Measurements from ENCODE around the gene SPINK13. TPM values are rescaled to one million over a fixed set of nuclear protein-coding genes. Genes with fewer than 3 reads are reported as not detected.

The SPINK13 gene, protein sequence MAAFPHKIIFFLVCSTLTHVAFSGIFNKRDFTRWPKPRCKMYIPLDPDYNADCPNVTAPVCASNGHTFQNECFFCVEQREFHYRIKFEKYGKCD
- not detected for total RNA-seq
- not detected for polyA plus RNA-seq

DNA sequence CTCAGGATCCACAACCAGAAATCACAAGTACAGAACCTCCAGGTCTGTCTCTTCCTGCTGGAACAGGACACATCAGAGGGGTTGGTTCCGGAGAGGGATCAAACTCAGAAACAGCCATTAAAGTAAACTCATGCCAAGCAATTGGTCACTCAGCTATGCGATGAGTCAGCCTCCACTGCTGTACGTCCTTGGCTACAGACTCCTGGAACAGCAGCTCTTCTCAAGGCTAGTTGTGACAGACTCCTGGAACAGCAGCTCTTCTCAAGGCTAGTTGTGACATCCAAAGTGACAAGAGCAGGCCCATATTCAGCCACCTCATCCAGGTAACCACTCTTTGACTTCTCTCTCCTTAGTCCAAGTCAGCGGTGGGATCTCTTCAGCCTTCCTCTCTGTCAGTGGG, at the start of gene SPINK13:
SPINK13 (plus strand) TSS at position 229 of the 400 bp plus-strand sequence. CDS start 1,279 bp downstream, outside the sequence.
- Histone ChIP-seq H3K4me1 (ENCODE audit: insufficient read depth, low read length) (no peaks in the 10 kb centered on the region), H3K27ac (ENCODE audit: low read depth, low read length) (no peak within 1 kb of the TSS), H3K9me3 (ENCODE audit: control insufficient read depth in 1 of 2, low read length in 2 of 2) (no peaks in the 10 kb centered on the region), H3K27me3 (ENCODE audit: insufficient read depth, low read length) (no peaks in the 10 kb centered on the region), H3K36me3 (ENCODE audit: insufficient read depth, low read length) (no peaks in the 10 kb centered on the region), H3K4me3 (ENCODE audit: low read length in 2 of 2) (no peak within 1 kb of the TSS)
- no peak within 1 kb of the TSS for H3K4me3 Mint-ChIP-seq
- H3K4me1 Mint-ChIP-seq, result no peaks in the 10 kb centered on the region
- no peaks in the 10 kb centered on the region for H3K36me3 Mint-ChIP-seq
- ChIA-PET CTCF (ENCODE audit: partially characterized antibody) (no interaction called here), POLR2A (ENCODE audit: partially characterized antibody) (no interaction called here)
- H3K27ac Mint-ChIP-seq, result no peak within 1 kb of the TSS
- H3K27me3 Mint-ChIP-seq, result no peaks in the 10 kb centered on the region
- no peak for DNase-seq
- intact Hi-C loops (cut with micrococcal nuclease), result no loop called here
- H3K9me3 Mint-ChIP-seq, result peaks cover 0 to 10% (median 4%) of the 10 kb centered on the region in 8 donors

DNA sequence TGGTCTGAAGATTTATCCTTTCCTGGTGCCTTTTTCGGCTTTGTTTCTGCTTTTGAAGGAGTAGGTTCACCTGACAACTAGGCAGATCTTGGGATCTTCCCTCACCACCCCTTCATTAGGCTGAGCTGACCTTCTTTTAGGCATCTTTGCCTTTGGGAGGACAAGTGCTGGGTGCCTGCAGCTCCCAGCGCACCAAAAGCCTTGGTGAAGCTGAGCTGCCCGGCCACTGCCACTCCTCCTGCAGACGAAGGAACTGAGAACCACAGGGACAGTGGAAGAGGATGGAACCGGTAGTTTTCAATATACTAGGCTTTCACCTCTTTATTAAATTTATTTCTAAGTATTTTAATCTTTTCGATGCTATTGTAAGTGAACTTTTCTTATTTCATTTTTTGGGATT, 47.1 kb upstream of the SPINK13 start:
- Mint-ChIP-seq H3K27me3 (peaks cover 3 to 7% of the 10 kb centered on the region in 2 donors), H3K9me3 (peaks cover 0 to 11% (median 0%) of the 10 kb centered on the region in 8 donors), H3K36me3 (no peaks in the 10 kb centered on the region), H3K4me3 (no peak overlapping the region), H3K27ac (no peak overlapping the region), H3K4me1 (no peaks in the 10 kb centered on the region)
- ChIA-PET CTCF (ENCODE audit: partially characterized antibody) (no interaction called here), POLR2A (ENCODE audit: partially characterized antibody) (no interaction called here)
- no peaks in the 10 kb centered on the region for H3K4me1 ChIP-seq (ENCODE audit: insufficient read depth, low read length)
- DNase-seq, result no peak
- H3K9me3 ChIP-seq (ENCODE audit: control insufficient read depth in 1 of 2, low read length in 2 of 2), result no peaks in the 10 kb centered on the region
- no peaks in the 10 kb centered on the region for H3K36me3 ChIP-seq (ENCODE audit: insufficient read depth, low read length)
- no peak overlapping the region for H3K27ac ChIP-seq (ENCODE audit: low read depth, low read length)
- no peak overlapping the region for H3K4me3 ChIP-seq (ENCODE audit: low read length in 2 of 2)
- H3K27me3 ChIP-seq (ENCODE audit: insufficient read depth, low read length), result no peaks in the 10 kb centered on the region
- intact Hi-C loops (cut with micrococcal nuclease), result no loop called here

DNA sequence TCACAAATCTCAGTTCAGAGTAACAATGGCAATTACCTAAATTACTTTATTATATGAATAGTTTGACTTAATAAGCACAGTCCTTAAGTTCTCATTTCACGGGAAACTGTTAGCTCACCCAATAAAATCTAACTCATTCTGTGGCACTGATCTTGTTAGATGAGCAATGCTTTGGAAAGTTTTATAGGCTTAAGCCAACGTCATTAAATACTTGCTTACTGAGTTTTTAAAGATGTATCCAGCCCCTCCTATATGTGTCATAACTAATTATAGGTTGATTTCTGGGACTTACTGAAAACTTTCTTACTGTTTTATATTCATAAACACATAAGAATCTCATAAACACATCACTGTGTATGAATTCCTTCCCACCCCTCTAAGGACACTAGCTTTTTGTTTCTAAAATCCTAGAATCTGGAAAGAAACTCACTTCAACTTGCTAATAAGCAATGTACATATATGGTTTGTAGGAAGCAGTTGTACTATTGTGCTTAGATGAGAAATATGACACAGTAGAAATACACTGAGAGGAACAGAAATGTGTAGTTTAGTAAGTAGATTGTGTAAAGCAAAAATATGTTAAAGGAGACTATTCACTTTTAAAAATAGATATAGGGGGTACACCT, 44.4 kb upstream of the SPINK13 start:
- ChIA-PET POLR2A (ENCODE audit: partially characterized antibody) (no interaction called here), CTCF (ENCODE audit: partially characterized antibody) (no interaction called here)
- Mint-ChIP-seq H3K4me3 (no peak overlapping the region), H3K27me3 (peaks cover 4% of the 10 kb centered on the region in 2 donors), H3K27ac (peak overlapping the region in 1 of 7 donors; percentile 49), H3K9me3 (peaks cover 0 to 3% (median 0%) of the 10 kb centered on the region in 8 donors), H3K36me3 (no peaks in the 10 kb centered on the region), H3K4me1 (no peaks in the 10 kb centered on the region)
- no peak overlapping the region for H3K4me3 ChIP-seq (ENCODE audit: low read length in 2 of 2)
- no peaks in the 10 kb centered on the region for H3K4me1 ChIP-seq (ENCODE audit: insufficient read depth, low read length)
- no peaks in the 10 kb centered on the region for H3K27me3 ChIP-seq (ENCODE audit: insufficient read depth, low read length)
- no peak overlapping the region for H3K27ac ChIP-seq (ENCODE audit: low read depth, low read length)
- intact Hi-C loops (cut with micrococcal nuclease), result no loop called here
- H3K36me3 ChIP-seq (ENCODE audit: insufficient read depth, low read length), result no peaks in the 10 kb centered on the region
- H3K9me3 ChIP-seq (ENCODE audit: control insufficient read depth in 1 of 2, low read length in 2 of 2), result no peaks in the 10 kb centered on the region
- no peak for DNase-seq

DNA sequence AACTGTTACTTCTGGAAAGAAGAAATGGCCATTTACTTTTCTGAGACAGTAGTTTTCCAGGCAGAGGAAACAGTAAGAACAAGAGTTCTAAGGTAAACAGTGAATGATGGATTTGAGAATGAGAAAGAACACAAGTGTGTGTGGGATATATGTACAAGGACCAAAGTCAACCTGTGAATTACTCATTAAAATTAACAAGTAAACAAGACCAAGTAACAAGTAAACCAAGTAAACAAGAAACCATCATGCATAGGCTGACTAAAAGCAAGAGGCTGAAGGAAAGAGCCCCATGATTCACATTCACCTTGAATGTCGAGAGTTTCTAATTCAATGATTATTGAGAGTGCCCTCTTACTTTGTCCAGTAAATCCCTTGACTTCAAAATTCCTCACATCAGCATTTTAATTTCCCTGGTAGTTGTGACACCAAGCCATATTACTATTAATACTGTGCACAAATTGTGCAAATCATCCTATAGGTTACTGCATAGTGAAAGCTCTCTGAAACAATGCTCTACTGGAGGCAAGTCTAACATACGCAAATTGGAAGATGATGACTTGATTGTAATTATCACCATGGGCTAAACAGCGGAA, 40.1 kb upstream of the SPINK13 start:
- Histone ChIP-seq H3K36me3 (ENCODE audit: insufficient read depth, low read length) (no peaks in the 10 kb centered on the region), H3K27me3 (ENCODE audit: insufficient read depth, low read length) (no peaks in the 10 kb centered on the region), H3K27ac (ENCODE audit: low read depth, low read length) (no peak overlapping the region), H3K9me3 (ENCODE audit: control insufficient read depth in 1 of 2, low read length in 2 of 2) (no peaks in the 10 kb centered on the region), H3K4me3 (ENCODE audit: low read length in 2 of 2) (no peak overlapping the region), H3K4me1 (ENCODE audit: insufficient read depth, low read length) (no peaks in the 10 kb centered on the region)
- H3K36me3 Mint-ChIP-seq, result no peaks in the 10 kb centered on the region
- no peak overlapping the region for H3K4me3 Mint-ChIP-seq
- H3K4me1 Mint-ChIP-seq, result no peaks in the 10 kb centered on the region
- intact Hi-C loops (cut with micrococcal nuclease), result no loop called here
- peaks cover 4% of the 10 kb centered on the region in 2 donors for H3K27me3 Mint-ChIP-seq
- POLR2A ChIA-PET (ENCODE audit: partially characterized antibody), result no interaction called here
- DNase-seq, result no peak
- CTCF ChIA-PET (ENCODE audit: partially characterized antibody), result no interaction called here
- H3K9me3 Mint-ChIP-seq, result peaks cover 0 to 4% (median 0%) of the 10 kb centered on the region in 8 donors
- H3K27ac Mint-ChIP-seq, result no peak overlapping the region

DNA sequence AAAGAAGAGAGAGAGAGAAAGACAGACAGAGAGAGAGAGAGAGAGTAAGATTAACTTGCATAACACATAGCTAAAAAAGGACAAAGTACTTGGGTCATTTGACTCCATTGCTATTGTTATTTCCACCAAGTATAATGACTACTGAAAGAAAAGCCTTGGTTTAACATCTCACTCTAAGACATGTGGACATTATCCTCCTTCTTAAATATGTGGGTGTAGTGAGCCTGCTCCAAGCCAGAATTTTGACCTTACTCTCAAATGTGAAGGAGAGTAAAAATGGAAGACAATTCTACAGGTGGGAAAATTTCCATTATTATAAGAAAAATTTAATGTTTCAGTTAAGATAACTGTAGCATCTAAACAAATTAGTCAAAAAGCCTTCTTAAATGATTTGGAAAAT, 38.8 kb upstream of the SPINK13 start:
- no peak overlapping the region for H3K4me3 ChIP-seq (ENCODE audit: low read length in 2 of 2)
- Mint-ChIP-seq H3K27ac (peak overlapping the region in 1 of 7 donors; percentile 49), H3K36me3 (no peaks in the 10 kb centered on the region), H3K4me1 (no peaks in the 10 kb centered on the region), H3K27me3 (peaks cover 4% of the 10 kb centered on the region in 2 donors), H3K4me3 (no peak overlapping the region), H3K9me3 (peaks cover 0 to 4% (median 0%) of the 10 kb centered on the region in 8 donors)
- no peaks in the 10 kb centered on the region for H3K27me3 ChIP-seq (ENCODE audit: insufficient read depth, low read length)
- ChIA-PET CTCF (ENCODE audit: partially characterized antibody) (no interaction called here), POLR2A (ENCODE audit: partially characterized antibody) (no interaction called here)
- no peaks in the 10 kb centered on the region for H3K4me1 ChIP-seq (ENCODE audit: insufficient read depth, low read length)
- no peak for DNase-seq
- no peaks in the 10 kb centered on the region for H3K36me3 ChIP-seq (ENCODE audit: insufficient read depth, low read length)
- intact Hi-C loops (cut with micrococcal nuclease), result no loop called here
- H3K27ac ChIP-seq (ENCODE audit: low read depth, low read length), result no peak overlapping the region
- no peaks in the 10 kb centered on the region for H3K9me3 ChIP-seq (ENCODE audit: control insufficient read depth in 1 of 2, low read length in 2 of 2)

DNA sequence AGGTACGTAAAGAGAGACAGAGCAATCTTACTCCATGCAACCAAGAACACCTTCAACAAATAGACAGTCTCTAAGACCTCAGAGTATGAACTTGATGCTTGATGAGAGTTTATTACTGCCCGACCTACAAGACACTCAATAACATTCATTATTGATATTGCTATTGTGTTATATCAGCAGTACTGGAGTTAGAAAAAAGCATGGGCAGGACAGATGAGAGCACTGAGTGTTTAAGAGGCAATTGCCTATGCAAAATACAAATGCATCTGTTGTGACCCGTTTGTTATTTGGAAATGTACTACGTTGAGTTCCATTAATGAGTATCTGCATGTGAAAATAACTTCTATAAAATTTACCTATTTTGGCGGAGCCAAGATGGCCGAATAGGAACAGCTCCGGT, 38.4 kb upstream of the SPINK13 start:
- no peaks in the 10 kb centered on the region for H3K27me3 ChIP-seq (ENCODE audit: insufficient read depth, low read length)
- DNase-seq, result no peak
- no peaks in the 10 kb centered on the region for H3K9me3 ChIP-seq (ENCODE audit: control insufficient read depth in 1 of 2, low read length in 2 of 2)
- intact Hi-C loops (cut with micrococcal nuclease), result no loop called here
- CTCF ChIA-PET (ENCODE audit: partially characterized antibody), result no interaction called here
- peaks cover 0 to 4% (median 0%) of the 10 kb centered on the region in 8 donors for H3K9me3 Mint-ChIP-seq
- POLR2A ChIA-PET (ENCODE audit: partially characterized antibody), result no interaction called here
- H3K4me1 Mint-ChIP-seq, result no peaks in the 10 kb centered on the region
- no peaks in the 10 kb centered on the region for H3K36me3 ChIP-seq (ENCODE audit: insufficient read depth, low read length)
- H3K27ac ChIP-seq (ENCODE audit: low read depth, low read length), result no peak overlapping the region
- H3K4me3 ChIP-seq (ENCODE audit: low read length in 2 of 2), result no peak overlapping the region
- peaks cover 4% of the 10 kb centered on the region in 2 donors for H3K27me3 Mint-ChIP-seq
- H3K4me1 ChIP-seq (ENCODE audit: insufficient read depth, low read length), result no peaks in the 10 kb centered on the region
- no peak overlapping the region for H3K4me3 Mint-ChIP-seq
- no peaks in the 10 kb centered on the region for H3K36me3 Mint-ChIP-seq
- H3K27ac Mint-ChIP-seq, result no peak overlapping the region

DNA sequence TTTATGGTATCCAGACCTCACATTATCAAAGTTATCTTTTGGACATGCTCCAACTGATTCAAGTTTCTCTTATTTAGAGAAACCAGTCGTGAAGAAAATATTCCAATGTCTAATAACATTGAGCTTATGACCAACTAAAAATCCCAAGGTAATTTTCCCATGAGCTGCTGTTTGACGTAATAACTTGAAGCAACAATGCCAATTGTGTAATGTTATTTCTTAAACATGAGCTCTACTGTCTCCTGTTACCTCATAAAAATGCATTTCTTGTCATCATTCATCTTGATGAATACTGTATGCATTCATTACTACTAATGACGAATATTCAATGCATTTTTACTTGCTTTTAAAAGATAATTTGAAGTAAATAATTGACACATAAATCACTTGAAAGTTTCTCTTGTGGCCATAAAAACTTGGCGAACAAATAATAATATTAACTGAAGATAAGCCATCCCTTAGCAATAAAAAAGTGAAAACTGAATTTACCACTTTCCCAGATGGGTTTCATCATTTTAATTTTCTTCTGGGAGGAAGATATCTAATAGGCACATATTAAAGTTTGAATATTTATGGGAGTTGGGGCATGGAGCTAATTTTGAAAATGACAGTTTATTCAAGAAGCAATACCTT, 30.7 kb upstream of the SPINK13 start:
- intact Hi-C loops (cut with micrococcal nuclease), result no loop called here
- ChIA-PET POLR2A (ENCODE audit: partially characterized antibody) (no interaction called here), CTCF (ENCODE audit: partially characterized antibody) (no interaction called here)
- Mint-ChIP-seq H3K27me3 (peaks cover 2% of the 10 kb centered on the region in 2 donors), H3K4me3 (no peak overlapping the region), H3K36me3 (no peaks in the 10 kb centered on the region), H3K4me1 (no peaks in the 10 kb centered on the region), H3K27ac (no peak overlapping the region), H3K9me3 (peaks cover 0 to 2% (median 0%) of the 10 kb centered on the region in 8 donors)
- no peak overlapping the region for H3K27ac ChIP-seq (ENCODE audit: low read depth, low read length)
- H3K4me3 ChIP-seq (ENCODE audit: low read length in 2 of 2), result no peak overlapping the region
- no peaks in the 10 kb centered on the region for H3K27me3 ChIP-seq (ENCODE audit: insufficient read depth, low read length)
- DNase-seq, result no peak
- no peaks in the 10 kb centered on the region for H3K4me1 ChIP-seq (ENCODE audit: insufficient read depth, low read length)
- no peaks in the 10 kb centered on the region for H3K9me3 ChIP-seq (ENCODE audit: control insufficient read depth in 1 of 2, low read length in 2 of 2)
- H3K36me3 ChIP-seq (ENCODE audit: insufficient read depth, low read length), result no peaks in the 10 kb centered on the region
